Lower leg skin (tissue), 3 donors: Measurements from ENCODE around the gene HBG1.

Experiments used
- POLR2A ChIP-seq, 2 donors: fragments of 450-650 bp; IDR thresholded peaks; one replicate each; pipeline ENCODE4 v1.6.1; 2016 to 2017; ENCODE audit warnings: antibody characterized with exemption in 2 of 2, mild to moderate bottlenecking in 1 of 2, moderate library complexity in 1 of 2
- TF ChIP-seq, protein P1 (sequence below), 3 donors: fragments of 450-650 bp; IDR thresholded peaks; one replicate each; pipeline ENCODE4 v1.5.1; 2016; ENCODE audit warnings: antibody characterized with exemption in 3 of 3, mild to moderate bottlenecking in 3 of 3, moderate library complexity in 2 of 3

DNA sequence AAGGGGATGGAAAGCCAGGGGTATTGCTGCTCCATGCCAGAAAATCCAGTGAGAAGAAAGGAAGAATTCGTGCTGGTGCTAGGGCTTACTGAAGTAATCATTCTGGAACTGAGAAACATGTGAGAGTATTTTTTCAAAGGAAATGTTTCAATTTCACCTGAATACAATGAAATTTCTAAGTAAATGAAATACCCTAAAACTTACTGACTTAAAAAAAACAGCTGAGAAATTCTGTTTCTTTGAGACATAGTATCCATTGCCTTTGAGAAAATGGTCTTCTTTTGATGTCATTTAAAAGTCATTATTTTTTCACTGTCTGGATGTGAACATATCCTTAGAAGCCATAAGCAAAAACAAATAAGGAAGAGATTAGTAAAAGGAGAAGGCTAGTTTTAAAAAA, 49.1 kb downstream of the HBG1 start, which contains the start of gene OR51V1:
- TF ChIP-seq, protein P1, sequence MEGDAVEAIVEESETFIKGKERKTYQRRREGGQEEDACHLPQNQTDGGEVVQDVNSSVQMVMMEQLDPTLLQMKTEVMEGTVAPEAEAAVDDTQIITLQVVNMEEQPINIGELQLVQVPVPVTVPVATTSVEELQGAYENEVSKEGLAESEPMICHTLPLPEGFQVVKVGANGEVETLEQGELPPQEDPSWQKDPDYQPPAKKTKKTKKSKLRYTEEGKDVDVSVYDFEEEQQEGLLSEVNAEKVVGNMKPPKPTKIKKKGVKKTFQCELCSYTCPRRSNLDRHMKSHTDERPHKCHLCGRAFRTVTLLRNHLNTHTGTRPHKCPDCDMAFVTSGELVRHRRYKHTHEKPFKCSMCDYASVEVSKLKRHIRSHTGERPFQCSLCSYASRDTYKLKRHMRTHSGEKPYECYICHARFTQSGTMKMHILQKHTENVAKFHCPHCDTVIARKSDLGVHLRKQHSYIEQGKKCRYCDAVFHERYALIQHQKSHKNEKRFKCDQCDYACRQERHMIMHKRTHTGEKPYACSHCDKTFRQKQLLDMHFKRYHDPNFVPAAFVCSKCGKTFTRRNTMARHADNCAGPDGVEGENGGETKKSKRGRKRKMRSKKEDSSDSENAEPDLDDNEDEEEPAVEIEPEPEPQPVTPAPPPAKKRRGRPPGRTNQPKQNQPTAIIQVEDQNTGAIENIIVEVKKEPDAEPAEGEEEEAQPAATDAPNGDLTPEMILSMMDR (IDR thresholded peaks at IDR 0.05) = no peak
- TF ChIP-seq POLR2A (IDR thresholded peaks at IDR 0.05) = no peak
